Thyroid gland (tissue), 4 donors: ENCODE results near the gene RHOC.

Source experiments
- CTCF ChIP-seq, 6 experiments: fragments of 200-600 bp in 3 of 6; fragments of 450-650 bp in 3 of 6; sonication (generic) in 3 of 6; IDR thresholded peaks; one replicate each; pipeline ENCODE4 v1.5.1; 2016 to 2019; ENCODE audit warnings: antibody characterized with exemption in 6 of 6, mild to moderate bottlenecking in 2 of 6, inconsistent platforms in 1 of 6, moderate library complexity in 1 of 6
- POLR2A ChIP-seq, 2 donors: fragments of 450-650 bp; IDR thresholded peaks; one replicate each; pipeline ENCODE4 v1.6.1; 2017; ENCODE audit warnings: antibody characterized with exemption in 2 of 2, mild to moderate bottlenecking in 2 of 2, moderate library complexity in 1 of 2

- TF ChIP-seq CTCF (IDR thresholded peaks at IDR 0.05) = no peak
- no peak for TF ChIP-seq POLR2A (IDR thresholded peaks at IDR 0.05)
These were observed 3.2 kb upstream of the RHOC start for GRCh38 chr1:112710159-112710558.
